HG03439 (cell line): Measurements from ENCODE around the gene TANGO2.

Experiments used
- ATAC-seq: cut with Tn5 transposase; IDR thresholded peaks from one replicate; pipeline ENCODE4 v1.9.1; 2021; ENCODE audit warnings: mild to moderate bottlenecking, moderate library complexity; ENCODE audit not compliant: unreplicated experiment

The TANGO2 gene

DNA sequence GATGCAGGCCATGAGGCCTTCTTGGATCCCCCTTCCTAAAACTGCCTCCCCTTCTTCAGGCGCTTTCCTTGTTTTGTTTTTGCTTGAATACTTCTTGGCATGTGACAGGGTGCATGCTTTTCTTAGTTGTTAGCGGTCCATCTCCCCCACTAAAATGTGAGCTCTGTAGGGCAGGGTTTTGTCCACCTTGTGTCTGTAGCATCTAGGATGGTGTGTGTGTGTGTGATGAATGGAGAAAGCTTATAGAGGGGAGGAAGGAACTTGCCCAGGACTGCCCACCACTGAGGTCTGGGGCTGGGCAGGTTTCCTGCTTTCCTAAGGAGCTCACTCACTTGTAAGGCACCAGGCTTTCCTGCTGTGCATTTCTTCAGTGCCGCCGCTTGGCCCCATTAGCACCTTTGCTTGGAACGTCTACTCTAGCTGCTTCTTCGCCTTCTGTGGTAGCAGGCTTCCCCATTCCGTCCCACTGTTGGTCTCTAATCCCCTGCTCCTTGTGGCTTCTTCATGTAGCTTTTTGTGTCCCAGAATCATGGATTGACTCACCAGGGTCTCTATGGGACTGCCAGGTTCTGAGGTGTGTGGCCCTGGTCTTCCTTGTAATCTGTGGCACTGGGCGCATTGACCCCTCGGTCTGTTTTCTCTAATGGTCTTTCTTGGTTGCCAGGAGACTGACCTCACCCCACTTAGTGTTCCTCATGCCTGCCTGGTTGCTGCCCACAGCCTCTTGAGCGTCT, 62.4 kb downstream of the TANGO2 start:
- ATAC-seq: no peak

DNA sequence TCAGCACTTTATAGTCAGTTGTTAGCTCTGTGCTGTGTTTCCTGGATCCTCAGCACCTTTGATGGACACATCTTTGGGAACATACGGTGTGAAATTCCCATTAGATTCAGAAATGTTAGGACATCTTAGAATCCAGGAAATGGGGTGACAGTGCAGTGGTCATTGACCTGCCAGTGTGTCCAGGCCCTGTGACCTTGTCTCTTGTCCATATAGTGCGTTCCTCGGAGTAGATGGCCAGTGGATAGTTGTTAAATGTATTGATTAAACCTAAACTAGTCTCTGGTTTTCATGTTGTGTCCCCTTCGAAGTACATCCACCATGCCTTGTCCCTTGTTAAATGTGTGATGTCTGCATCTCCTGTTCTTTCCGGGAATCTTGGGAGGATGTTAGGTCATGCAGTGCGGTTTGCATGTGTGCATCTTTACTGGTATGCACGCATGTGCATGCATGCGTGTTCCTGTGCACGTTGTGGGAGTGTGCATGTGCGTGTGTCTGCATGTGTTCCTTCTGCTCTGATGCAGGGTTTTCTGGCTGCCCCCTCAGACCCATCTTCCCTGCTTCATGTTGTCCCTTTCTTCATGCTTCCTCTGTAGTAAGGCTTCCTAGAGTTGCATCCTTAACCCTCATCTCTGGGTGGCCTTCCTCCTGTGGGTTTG, 63.1 kb downstream of the TANGO2 start:
- no peak for ATAC-seq

DNA sequence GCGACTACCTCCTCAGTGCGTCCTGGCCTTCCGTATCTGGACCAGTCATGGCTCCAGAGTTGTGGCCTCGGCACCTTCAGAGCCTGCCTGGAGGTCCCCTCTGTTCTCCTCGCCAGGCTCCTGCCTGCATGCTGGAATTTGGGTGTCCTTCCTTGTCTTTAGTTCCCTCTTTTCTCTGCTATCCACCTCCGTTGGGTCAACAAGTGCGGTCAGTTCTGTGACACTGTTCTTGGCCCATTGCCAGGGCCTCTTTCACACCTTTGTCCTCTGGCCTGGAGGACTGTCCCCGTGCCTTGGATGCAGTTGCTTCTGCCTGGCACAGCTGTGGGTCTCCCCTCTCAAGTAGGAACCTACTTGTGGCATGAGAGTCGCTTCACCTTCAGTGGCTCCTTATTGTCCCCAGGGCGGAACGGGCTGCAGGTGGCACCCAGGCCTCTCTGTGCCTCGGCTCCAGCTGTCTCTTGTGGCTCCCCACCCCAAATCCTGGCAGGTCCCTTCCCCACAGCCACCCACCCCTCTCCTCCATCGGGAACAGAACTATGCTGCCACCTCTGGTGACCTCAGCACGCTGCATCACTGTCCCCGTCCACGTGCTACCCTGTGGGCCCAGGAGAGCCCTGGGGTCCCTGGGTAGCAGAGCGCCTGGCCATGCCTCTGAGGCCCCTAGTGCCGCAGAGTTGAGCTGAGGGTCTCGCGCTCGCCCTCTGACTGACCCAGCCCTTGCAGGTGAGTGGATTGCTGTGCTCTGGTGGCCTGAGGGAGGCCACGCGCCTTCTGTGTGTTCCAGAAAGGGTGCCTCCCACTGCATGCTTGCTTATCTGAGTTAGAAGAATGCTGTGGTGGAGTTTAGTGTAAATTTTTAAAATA, 63.9 kb downstream of the TANGO2 start:
- ATAC-seq: no peak

DNA sequence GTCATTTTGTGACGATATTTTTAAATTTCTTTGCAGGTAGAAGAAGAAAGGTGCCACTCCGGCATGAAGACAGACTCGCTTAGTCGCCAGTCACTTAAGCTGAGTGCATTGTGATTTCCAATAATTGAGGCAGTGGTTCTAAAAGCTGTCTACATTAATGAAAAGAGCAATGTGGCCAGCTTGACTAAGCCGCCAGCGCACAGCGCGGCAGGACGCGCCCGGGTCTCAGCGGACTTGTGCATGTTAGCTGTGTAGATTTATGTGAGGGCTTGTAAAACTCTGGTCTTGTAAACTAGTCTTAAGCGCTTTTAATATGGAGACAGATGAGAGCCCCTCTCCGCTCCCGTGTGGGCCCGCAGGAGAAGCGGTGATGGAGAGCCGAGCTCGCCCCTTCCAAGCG, 64.7 kb downstream of the TANGO2 start:
- no peak for ATAC-seq

DNA sequence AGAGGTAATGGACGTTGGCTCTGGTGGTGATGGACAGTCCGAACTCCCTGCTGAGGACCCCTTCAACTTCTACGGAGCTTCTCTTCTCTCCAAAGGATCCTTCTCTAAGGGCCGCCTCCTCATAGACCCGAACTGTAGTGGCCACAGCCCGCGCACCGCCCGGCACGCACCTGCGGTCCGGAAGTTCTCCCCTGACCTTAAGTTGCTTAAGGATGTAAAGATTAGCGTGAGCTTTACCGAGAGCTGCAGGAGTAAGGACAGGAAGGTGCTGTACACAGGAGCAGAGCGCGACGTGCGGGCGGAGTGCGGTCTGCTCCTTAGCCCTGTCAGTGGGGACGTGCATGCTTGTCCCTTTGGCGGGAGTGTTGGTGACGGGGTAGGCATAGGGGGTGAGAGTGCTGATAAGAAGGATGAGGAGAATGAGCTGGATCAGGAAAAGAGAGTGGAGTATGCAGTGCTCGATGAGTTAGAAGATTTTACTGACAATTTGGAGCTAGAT, 65.2 kb downstream of the TANGO2 start:
- ATAC-seq: no peak

DNA sequence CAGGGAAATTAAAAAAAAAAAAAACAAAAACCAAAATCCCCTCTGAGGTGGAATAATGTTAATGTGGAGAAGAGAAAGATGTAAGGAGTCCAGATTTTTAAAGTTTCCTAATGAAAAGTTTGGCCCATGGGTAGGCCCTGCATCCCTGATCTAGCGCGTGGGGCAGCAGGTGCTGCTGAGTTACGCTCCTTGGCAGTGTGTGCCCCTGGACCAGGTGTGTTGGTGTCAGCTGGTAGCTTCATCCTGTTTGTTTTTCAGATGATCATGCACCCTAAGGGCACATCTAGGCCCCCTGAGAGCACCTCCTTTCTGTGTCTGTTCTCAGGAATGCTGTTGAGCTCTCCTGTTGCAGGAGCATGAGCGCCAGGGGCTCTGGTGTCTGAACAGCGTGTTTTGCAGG, 65.9 kb downstream of the TANGO2 start:
- no peak for ATAC-seq

DNA sequence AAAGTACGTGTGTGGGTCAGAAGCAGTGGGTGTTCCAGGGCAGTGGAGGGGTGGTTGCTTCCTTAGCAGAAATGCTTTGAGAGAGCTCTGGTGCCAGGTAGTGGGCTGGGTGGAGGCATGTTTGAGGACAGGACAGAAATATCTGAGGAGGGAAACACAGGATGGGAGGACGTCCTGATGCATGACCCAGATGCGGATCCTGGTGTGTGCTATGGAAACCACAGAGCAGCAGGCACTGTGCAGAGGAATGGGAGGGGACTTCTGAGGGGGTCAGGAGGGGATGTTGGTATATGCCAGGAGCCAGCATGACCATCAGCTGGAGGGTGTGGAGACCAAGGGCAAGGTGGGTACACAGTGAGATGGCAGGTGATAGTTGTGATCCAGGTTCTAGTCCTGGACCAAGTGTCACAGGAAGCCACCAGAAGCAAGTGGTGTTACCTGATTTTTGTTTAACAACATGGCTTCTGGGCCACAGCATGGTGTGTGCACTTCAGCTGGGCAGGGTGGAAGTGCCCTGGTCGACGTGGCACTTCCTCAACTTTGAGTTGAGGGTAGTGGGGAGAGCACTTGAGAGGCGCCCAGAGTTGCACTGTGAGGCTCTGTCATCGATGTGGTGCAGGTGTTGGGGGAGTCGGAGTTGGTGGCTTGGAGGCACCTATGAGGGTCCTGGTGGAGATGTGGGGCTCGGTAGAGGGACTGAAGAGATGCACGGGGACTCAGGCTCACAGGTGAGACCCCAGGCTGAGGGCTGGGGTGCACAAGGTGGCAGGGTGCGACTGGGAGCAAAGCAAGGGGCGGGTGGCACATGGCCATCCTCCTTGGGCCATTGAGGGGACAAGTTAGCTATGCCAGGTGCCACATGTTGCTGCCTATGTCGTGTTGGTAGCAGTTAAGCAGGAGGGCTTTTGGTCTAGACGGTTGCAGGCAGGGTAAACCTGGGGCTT, 66.7 kb downstream of the TANGO2 start:
- ATAC-seq: no peak

DNA sequence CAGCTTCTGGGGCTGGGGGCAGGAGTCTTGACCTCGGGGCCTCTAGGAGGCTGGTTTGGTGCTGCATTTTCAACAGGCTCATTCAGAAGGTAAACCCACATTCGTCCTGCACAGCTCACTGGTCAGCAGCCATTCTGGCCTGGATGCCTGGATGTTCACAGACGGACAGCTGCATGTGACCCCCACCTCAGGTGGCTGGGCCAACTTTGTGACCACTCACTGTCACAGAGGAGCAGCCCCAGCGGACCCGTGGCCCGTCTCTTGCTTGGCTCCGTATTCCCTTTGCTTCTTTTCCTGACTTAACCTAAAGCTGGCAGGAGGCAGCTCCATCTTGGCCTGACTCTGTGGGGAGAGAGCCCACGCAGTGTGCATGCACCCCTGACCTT, 67.3 kb downstream of the TANGO2 start:
- no peak for ATAC-seq

DNA sequence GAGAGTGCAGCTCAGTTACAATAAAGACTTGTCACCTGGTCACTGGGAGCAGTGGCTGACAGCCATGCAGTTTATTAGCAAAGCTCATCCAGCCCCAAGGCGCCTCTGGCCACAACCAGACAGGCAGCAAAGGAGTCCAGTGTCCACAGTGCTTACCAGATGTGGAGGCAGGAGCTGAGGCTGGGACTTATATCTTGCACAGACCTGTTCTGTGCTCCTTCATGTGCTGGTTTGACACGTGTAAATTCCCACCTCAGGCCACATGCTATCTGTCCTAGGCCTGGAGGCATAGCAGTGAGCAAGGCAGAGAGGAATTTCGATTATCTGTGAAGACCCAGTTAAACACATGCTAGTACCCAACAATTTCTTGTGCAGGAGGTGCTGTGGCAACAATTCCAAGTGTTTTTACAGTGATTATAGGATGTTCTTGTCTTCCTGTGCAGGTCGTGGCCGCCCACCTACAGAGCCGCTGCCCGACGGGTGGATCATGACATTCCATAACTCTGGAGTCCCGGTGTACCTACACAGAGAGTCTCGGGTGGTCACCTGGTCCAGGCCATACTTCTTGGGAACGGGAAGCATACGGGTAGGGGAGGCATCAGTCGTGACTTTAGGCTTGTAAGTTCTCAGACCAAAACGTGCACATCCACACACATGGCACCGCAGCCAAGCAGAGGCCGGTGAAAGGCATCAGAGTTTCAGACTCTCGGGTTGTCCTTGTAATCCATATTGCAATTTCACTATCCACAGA, 68.5 kb downstream of the TANGO2 start:
- ATAC-seq: no peak

DNA sequence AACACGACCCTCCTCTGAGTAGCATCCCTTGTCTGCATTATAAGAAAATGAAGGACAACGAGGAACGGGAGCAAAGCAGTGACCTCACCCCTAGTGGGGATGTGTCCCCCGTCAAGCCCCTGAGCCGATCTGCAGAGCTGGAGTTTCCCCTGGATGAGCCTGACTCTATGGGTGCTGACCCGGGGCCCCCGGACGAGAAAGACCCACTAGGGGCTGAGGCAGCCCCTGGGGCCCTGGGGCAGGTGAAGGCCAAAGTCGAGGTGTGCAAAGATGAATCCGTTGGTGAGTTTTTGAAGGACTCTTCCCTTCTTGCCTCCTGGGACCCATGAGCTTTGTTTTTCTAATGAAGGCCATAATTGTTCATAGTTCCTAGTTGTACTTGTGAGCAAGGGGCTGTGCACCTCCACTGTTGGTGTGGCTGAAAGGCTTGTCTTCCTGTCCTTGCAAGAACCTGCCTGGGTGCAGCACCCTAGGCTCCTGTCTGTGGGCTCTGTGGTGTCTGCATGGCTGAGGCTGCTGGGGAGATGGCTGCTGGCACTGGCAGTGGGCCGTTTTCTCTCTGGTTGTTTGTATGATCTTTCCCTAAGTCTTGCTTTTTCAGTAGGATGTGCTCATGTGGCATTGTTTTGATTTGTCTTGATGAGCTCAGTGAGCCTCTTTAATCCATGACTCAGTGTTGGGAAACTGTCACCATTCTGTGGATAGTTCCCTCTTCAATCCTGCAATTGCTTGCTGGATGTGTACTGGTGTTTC, 69.2 kb downstream of the TANGO2 start:
- no peak for ATAC-seq

DNA sequence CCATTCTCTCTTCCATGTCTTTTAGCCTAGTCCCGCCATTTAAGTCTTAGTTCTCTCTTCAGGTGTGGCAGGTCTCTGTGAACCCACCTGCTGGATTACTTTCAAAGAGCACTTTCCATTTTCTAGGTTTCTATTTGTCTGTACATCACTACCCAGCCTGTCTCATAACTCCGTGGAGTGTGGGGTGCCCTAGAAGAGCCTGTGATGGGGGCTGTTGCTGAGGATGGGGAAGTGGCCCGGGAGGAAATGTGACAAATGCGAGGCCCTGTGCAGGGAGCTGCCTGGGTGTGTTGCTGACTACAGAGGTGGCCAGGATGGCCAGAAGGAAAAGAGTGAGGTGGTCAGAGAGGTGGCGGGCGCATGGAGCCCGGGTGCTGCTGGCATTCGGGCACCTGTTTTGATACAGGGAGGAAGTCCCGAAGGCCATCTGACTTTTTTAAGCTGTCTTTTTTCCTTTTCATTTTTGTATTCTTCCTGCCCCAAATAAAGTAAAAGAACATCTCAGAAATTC, 69.9 kb downstream of the TANGO2 start:
- ATAC-seq: no peak

DNA sequence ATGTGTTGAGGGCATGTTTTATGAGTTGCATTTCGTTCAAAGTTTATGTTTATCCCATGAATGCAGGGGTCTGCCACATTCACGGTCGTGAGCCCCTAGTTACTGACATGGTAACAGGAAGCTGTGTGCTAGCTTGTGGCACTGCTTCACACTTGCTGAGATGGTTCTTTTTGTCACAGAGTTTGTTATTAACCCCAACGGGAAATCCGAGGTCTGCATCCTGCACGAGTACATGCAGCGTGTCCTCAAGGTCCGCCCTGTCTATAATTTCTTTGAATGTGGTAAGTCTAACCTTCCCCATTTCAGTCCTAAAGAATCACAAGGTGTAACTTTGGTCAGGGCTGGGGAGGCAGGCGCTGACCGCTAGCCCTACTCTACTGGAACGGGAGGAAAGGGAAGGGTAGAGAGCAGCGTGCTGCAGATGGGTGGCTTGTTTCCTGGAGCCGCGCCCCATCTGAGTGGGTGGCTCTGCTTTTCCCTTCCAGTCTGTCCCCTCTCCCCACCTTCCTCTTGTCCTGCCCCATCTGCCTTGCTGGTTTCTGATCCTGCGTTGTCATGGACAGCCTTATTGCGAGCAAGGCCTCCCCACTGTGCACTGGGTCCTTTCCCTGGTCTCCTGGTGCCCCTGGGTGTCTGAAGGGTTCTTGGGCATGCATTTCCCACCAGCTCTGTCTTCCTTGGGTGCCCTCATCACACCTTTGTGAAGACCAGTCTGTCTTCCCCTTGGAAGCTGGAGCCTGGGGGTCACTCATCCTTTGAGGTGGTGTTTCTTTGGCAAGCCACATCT, 71.0 kb downstream of the TANGO2 start:
- ATAC-seq: no peak

DNA sequence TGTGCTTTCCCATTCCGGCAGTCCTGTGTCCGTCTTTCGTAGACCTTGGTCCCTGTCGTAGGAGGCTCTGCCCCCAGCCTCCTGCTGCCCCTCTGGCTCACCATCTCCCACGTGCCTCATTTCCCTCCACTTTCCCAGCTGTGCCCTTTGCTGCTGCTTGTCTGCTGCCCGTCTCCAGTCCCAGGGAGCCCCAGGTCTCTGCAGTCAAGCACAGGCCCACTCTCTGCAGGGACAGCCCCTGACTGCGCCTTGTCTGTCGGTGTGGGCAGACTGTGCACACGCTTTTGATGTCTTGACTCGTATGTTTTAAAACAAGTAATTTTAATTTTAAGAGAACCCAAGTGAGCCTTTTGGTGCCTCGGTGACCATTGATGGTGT, 71.6 kb downstream of the TANGO2 start:
- no peak for ATAC-seq

DNA sequence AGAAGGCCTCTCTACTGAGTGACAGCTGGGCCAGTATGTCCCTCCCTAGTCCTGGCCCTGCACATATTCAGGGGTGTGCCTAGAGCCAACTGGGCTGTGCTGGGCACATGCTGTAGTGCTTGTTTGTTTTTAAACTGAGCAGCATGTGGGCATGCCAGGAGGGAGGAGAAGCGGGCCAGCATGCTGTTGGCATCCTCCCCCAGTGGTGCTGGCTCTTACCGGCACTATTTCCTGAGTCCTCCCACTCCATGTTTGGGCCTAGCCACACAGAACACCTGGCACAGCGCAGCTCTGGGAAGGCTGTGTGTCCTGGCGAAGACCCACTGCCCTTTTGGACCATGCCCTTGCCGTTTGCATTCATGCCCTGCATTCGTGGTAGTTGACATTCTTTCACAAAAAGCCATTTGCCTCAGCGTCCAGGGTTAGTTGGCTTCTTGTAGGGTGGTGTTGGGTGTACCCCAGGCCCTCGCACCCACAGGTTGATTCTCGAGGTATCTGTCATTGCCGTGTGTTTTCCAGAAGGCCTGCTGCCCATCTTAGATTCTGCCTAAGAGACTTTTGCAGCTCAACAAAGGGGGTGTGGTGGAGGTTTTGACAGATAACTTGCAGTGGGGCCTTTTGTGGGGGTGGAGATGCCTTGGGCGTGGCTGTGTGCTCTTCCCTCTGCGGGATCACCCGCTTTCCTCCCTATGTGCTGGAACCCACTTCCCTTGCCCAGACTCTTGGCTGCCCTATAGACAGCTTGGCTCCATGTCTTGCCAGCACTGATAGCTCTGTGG, 72.7 kb downstream of the TANGO2 start:
- no peak for ATAC-seq

DNA sequence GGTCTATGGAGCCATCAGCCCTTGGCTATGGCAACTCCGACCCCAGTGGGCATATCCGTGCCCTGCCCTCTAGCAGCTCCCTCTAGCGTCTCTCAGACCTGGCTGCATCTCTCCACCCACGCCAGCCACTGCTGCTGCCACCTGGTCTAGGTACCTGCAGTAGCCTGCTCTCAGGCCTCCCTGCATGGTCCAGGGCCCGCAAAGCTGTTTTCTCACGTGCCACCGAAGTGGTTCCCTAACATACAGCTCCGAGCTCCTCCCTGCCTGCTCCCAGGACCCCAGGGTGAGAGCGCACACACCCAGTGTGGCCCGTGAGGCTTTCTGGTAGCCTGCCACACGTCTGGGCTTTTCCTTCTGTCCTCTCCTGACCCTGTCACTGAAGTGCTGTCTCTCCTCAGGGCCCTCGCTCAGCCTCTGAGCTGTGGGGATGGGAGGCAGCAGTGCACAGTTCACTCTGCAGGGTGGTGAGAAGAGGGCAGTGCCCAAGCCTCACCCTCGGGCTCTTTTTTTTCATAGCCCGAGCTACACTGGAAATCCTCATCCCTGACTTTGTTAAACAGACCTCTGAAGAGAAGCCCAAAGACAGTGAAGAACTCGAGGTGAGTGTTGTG, 73.4 kb downstream of the TANGO2 start:
- ATAC-seq: no peak

DNA sequence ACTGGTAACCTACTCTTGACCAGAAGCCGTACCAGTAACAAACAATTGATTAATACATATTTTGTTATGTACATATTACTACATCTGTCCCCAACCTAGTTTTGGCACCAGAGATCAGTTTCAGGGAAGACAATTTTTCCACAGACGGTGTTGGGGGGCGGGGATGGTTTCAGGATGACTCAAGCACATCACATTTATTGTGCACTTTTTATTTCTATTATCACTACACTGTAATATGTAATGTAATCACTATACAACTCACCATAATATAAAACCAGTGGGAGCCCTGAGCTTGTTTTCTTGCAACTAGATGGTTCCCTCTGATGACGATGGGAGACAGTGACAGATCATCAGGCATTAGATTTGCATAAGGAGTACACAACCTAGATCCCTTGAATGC, 74.6 kb downstream of the TANGO2 start:
- no peak for ATAC-seq
